Measurements from ENCODE around the gene INAFM2.

The INAFM2 gene

GRCh38 chr15:40323239-40323952 is at the start of gene INAFM2:
Gene INAFM2 (plus strand): TSS chr15:40323692. CDS start chr15:40324056, 364 bp downstream.
- DNase-seq = peak; percentile 89 to 93

- peak; percentile 65 to 79 for DNase-seq
These were observed 48.9 kb upstream of the INAFM2 start for GRCh38 chr15:40274350-40275274.

GRCh38 chr15:40275523-40275922 is 48.0 kb upstream of the INAFM2 start:
- DNase-seq = no peak

GRCh38 chr15:40275954-40276353 is 47.5 kb upstream of the INAFM2 start:
- DNase-seq = no peak

- DNase-seq = no peak
These were observed 46.6 kb upstream of the INAFM2 start for GRCh38 chr15:40276927-40277326.

- no peak for DNase-seq
These were observed 46.0 kb upstream of the INAFM2 start for GRCh38 chr15:40277471-40277870.

- DNase-seq = no peak
These were observed 45.5 kb upstream of the INAFM2 start for GRCh38 chr15:40278026-40278425.

- peak in 1 of 2 experiments; percentile 50 for DNase-seq
These were observed 43.9 kb upstream of the INAFM2 start for GRCh38 chr15:40279437-40280141.

- DNase-seq = no peak
These were observed 43.0 kb upstream of the INAFM2 start for GRCh38 chr15:40280260-40281056.

- no peak for DNase-seq
These were observed 42.3 kb upstream of the INAFM2 start for GRCh38 chr15:40281057-40281800.

GRCh38 chr15:40281801-40282146 is 41.7 kb upstream of the INAFM2 start:
- no peak for DNase-seq

- peak in 1 of 2 experiments; percentile 49 for DNase-seq
These were observed 41.2 kb upstream of the INAFM2 start for GRCh38 chr15:40282147-40282868.

- DNase-seq = peak in 1 of 2 experiments; percentile 36
These were observed 40.5 kb upstream of the INAFM2 start, which contains the start of gene ANKRD63 for GRCh38 chr15:40282869-40283614. Gene ANKRD63 (minus strand): TSS chr15:40283064. CDS start chr15:40282586, 478 bp downstream.

- DNase-seq = no peak
These were observed 39.7 kb upstream of the INAFM2 start for GRCh38 chr15:40283615-40284300.

GRCh38 chr15:40285151-40285550 is 38.3 kb upstream of the INAFM2 start:
- DNase-seq = no peak

- no peak for DNase-seq
These were observed 37.9 kb upstream of the INAFM2 start for GRCh38 chr15:40285554-40286011.

- DNase-seq = no peak
These were observed 37.4 kb upstream of the INAFM2 start for GRCh38 chr15:40286061-40286532.

GRCh38 chr15:40286794-40287193 is 36.7 kb upstream of the INAFM2 start:
- DNase-seq = no peak

GRCh38 chr15:40287505-40287904 is 36.0 kb upstream of the INAFM2 start:
- no peak for DNase-seq
